ENCODE measurements around the gene CLUH. TPM values are rescaled to one million over a fixed set of nuclear protein-coding genes. Genes with fewer than 3 reads are reported as not detected.
"Not testable (repeated sequence)": the region's sequence is repeated elsewhere in the genome, so short reads cannot be mapped to it uniquely, and the experiment has no call there.

The CLUH gene
- total RNA-seq, 1 donor from 2014 or later: 6.8 TPM

GRCh38 chr17:2672026-2672425 lies 39.5 kb downstream of the CLUH start:
- Histone ChIP-seq H3K4me1 (no peaks in the 10 kb centered on the region), H2AFZ (replicated peaks) (no peak overlapping the region), H3K27ac (no peak overlapping the region), H3F3A (ENCODE audit: low read depth) (peaks cover 18% of the 10 kb centered on the region), H3K36me3 (peaks cover 54% of the 10 kb centered on the region), H3K9ac (no peak overlapping the region), H3K27me3 (no peaks in the 10 kb centered on the region), H3K4me3 (no peak overlapping the region), H3K4me2 (no peak overlapping the region), H4K20me1 (ENCODE audit: low read depth) (peaks cover 19% of the 10 kb centered on the region), H3K9me3 (ENCODE audit: low read depth) (no peaks in the 10 kb centered on the region), H3K79me2 (ENCODE audit: low read depth) (peaks cover 48% of the 10 kb centered on the region)
- no peak for TF ChIP-seq CTCF (IDR thresholded peaks at IDR 0.05)
- Mint-ChIP-seq H3K27ac (no peak overlapping the region), H3K36me3 (peaks cover 48% of the 10 kb centered on the region), H3K9me3 (no peaks in the 10 kb centered on the region), H3K4me3 (no peak overlapping the region), H3K27me3 (ENCODE audit: insufficient read depth, low read depth) (no peaks in the 10 kb centered on the region), H3K4me1 (no peaks in the 10 kb centered on the region)
- DNase-seq (ENCODE audit: low spot score): no peak

GRCh38 chr17:2660410-2660809 lies 51.2 kb downstream of the CLUH start:
- H3F3A ChIP-seq (ENCODE audit: low read depth); H3K27ac ChIP-seq; H3K4me1 ChIP-seq; H3K4me3 ChIP-seq; H3K27me3 Mint-ChIP-seq (ENCODE audit: insufficient read depth, low read depth); H3K27ac Mint-ChIP-seq; H3K4me2 ChIP-seq; H2AFZ ChIP-seq (replicated peaks); H3K9me3 ChIP-seq (ENCODE audit: low read depth); H3K9me3 Mint-ChIP-seq; DNase-seq (ENCODE audit: low spot score); H3K4me3 Mint-ChIP-seq; H3K27me3 ChIP-seq; H3K9ac ChIP-seq; H3K36me3 ChIP-seq; H3K4me1 Mint-ChIP-seq: not testable (repeated sequence)
- H3K36me3 Mint-ChIP-seq: peaks cover 24% of the 10 kb centered on the region
- peaks cover 99% of the 10 kb centered on the region for H3K79me2 ChIP-seq (ENCODE audit: low read depth)
- peaks cover 88% of the 10 kb centered on the region for H4K20me1 ChIP-seq (ENCODE audit: low read depth)

GRCh38 chr17:2659337-2659736 lies 52.2 kb downstream of the CLUH start:
- not testable (repeated sequence) for H2AFZ ChIP-seq (replicated peaks); H3K4me1 Mint-ChIP-seq; H3K9ac ChIP-seq; H3K9me3 Mint-ChIP-seq; H3K4me2 ChIP-seq; H3K36me3 ChIP-seq; H3K27ac Mint-ChIP-seq; H3K27me3 ChIP-seq; DNase-seq (ENCODE audit: low spot score); H3K4me3 Mint-ChIP-seq; H3K4me1 ChIP-seq; H3F3A ChIP-seq (ENCODE audit: low read depth); H3K27ac ChIP-seq; H3K9me3 ChIP-seq (ENCODE audit: low read depth); H3K27me3 Mint-ChIP-seq (ENCODE audit: insufficient read depth, low read depth); H3K4me3 ChIP-seq
- Histone ChIP-seq H3K79me2 (ENCODE audit: low read depth) (peaks cover 99% of the 10 kb centered on the region), H4K20me1 (ENCODE audit: low read depth) (peaks cover 89% of the 10 kb centered on the region)
- peaks cover 22% of the 10 kb centered on the region for H3K36me3 Mint-ChIP-seq

DNA sequence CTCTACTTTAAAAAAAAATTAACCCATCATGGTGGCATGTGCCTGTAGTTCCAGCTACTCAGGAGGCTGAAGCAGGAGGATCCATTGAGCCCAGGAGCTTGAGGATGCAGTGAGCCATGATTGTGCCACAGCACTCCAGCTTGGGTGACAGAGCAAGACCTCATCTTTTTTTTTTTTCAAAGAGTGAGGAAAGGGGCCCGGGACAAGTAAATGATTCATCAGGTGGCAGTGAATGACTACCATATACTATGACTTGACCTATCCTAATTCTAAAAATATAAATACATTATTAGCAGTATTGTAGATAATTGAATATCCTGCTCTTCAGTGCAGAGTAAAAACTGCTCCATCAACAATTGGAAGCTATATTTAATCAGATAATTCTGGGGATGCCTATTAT lies 55.3 kb downstream of the CLUH start:
- H3K9me3 Mint-ChIP-seq: peaks cover 12% of the 10 kb centered on the region
- H3K79me2 ChIP-seq (ENCODE audit: low read depth): peaks cover 97% of the 10 kb centered on the region

More for the DNA sequence above, 55.3 kb downstream of the CLUH start:
- H3K4me1 ChIP-seq: no peaks in the 10 kb centered on the region
- DNase-seq (ENCODE audit: low spot score): no peak
- Mint-ChIP-seq H3K27me3 (ENCODE audit: insufficient read depth, low read depth) (peaks cover 2% of the 10 kb centered on the region), H3K4me1 (no peaks in the 10 kb centered on the region), H3K4me3 (no peak overlapping the region), H3K36me3 (peaks cover 34% of the 10 kb centered on the region), H3K27ac (no peak overlapping the region)
- H2AFZ ChIP-seq (replicated peaks): no peak overlapping the region
- peaks cover 10% of the 10 kb centered on the region for H3F3A ChIP-seq (ENCODE audit: low read depth)
- H4K20me1 ChIP-seq (ENCODE audit: low read depth): peaks cover 71% of the 10 kb centered on the region
- no peak overlapping the region for H3K9ac ChIP-seq
- TF ChIP-seq EZH2 (IDR thresholded peaks at IDR 0.05) (no peak), EZH2phosphoT487 (IDR thresholded peaks at IDR 0.05) (no peak), CTCF (IDR thresholded peaks at IDR 0.05) (no peak)
- no peak overlapping the region for H3K27ac ChIP-seq
- no peak overlapping the region for H3K4me2 ChIP-seq
- H3K27me3 ChIP-seq: no peaks in the 10 kb centered on the region
- no peak overlapping the region for H3K4me3 ChIP-seq
- no peaks in the 10 kb centered on the region for H3K36me3 ChIP-seq
- H3K9me3 ChIP-seq (ENCODE audit: low read depth): no peaks in the 10 kb centered on the region

Measured in neural progenitor cell (in vitro differentiated cells).